GM12878 (cell line): ENCODE results near the gene DYNC2H1. TPM values are rescaled to one million over a fixed set of nuclear protein-coding genes. Genes with fewer than 3 reads are reported as not detected.
A peak's percentile ranks its signal among the peaks of the same experiment; 100 is the strongest.

Source experiments
- CHD2 ChIP-seq: IDR thresholded peaks from 2 replicates; pipeline ENCODE4 v1.6.1; 2011; ENCODE audit warnings: low read depth, low read length, improper control_type of control experiment, borderline replicate concordance
- KAT2A ChIP-seq: conservative IDR thresholded peaks from 2 replicates; pipeline ENCODE4 v1.6.1; 2011; ENCODE audit warnings: low read depth, low read length; ENCODE audit not compliant: control insufficient read depth
- KDM1A ChIP-seq: fragments of 200-600 bp; sonication (generic); IDR thresholded peaks from 2 replicates; pipeline ENCODE4 v1.6.1; 2016; ENCODE audit warnings: borderline replicate concordance
- KLF5 ChIP-seq: fragments of 450-650 bp; IDR thresholded peaks from 2 replicates; pipeline ENCODE4 v1.6.1; 2014; ENCODE audit warnings: mild to moderate bottlenecking; ENCODE audit not compliant: partially characterized antibody
- MYC ChIP-seq: IDR thresholded peaks from 2 replicates; pipeline ENCODE4 v1.6.1; 2011; ENCODE audit warnings: mild to moderate bottlenecking, low read length, moderate library complexity, inconsistent platforms; ENCODE audit not compliant: insufficient read depth, insufficient replicate concordance, insufficient read length, severe bottlenecking
- NFYA ChIP-seq: IDR thresholded peaks from 2 replicates; pipeline ENCODE4 v1.6.1; 2011; ENCODE audit warnings: low read depth, mild to moderate bottlenecking, low read length, improper control_type of control experiment, borderline replicate concordance
- PAX5 ChIP-seq: IDR thresholded peaks from 2 replicates; pipeline ENCODE4 v1.6.1; 2011; ENCODE audit warnings: low read depth, low read length, borderline replicate concordance
- ZNF207 ChIP-seq: fragments of 450-650 bp; IDR thresholded peaks from 2 replicates; pipeline ENCODE4 v1.6.1; 2014; ENCODE audit warnings: antibody characterized with exemption, mild to moderate bottlenecking, borderline replicate concordance
- ZNF24 ChIP-seq: fragments of 450-650 bp; IDR thresholded peaks from 2 replicates; pipeline ENCODE4 v1.6.1; 2017; ENCODE audit warnings: antibody characterized with exemption, mild to moderate bottlenecking
- polyA plus RNA-seq, 11 experiments: library from polyadenylated mRNA; depleted of rRNA in 4 of 11; unstranded in 6 of 11; stranded (reverse) in 5 of 11; fragments of >200 nt; fragmentation: Nextera tagmentation in 4 of 11; fragmentation: Illumina TruSeq in 1 of 11; extraction: Ambion mirVana in 4 of 11; extraction: Trizol in 1 of 11; gene quantifications; 1 replicate in 1 of 11; 2 replicates in 10 of 11; pipeline versions ENCODE4 v1.2.1 to v1.2.3, GENCODE V29; 2011 to 2016; ENCODE audit warnings: inconsistent platforms in 2 of 11, missing spikeins in 2 of 11, low read depth in 1 of 11
- total RNA-seq, 4 experiments: library from RNA; depleted of rRNA in 3 of 4; stranded (reverse); fragments of >200 nt in 3 of 4; fragmentation: Illumina TruSeq in 1 of 4; extraction: Trizol in 1 of 4; gene quantifications; 2 replicates each; pipeline versions ENCODE4 v1.2.1 to v1.2.3, GENCODE V29; 2013 to 2021
- TF ChIP-seq, protein P1 (sequence below): fragments of 450-650 bp; IDR thresholded peaks from 2 replicates; pipeline ENCODE4 v1.6.1; 2017; ENCODE audit warnings: antibody characterized with exemption, mild to moderate bottlenecking, moderate library complexity
- TF ChIP-seq, protein P2 (sequence below): fragments of 150-350 bp; IDR thresholded peaks from 2 replicates; pipeline ENCODE4 v1.6.1; 2016; ENCODE audit warnings: low read depth, low read length
- TF ChIP-seq, protein P3 (sequence below): fragments of 450-650 bp; IDR thresholded peaks from 2 replicates; pipeline ENCODE4 v1.6.1; 2016; ENCODE audit warnings: mild to moderate bottlenecking
- TF ChIP-seq, protein P4 (sequence below): fragments of 450-650 bp; formaldehyde crosslinking; IDR thresholded peaks from 2 replicates; pipeline ENCODE4 v1.5.0; 2022; ENCODE audit warnings: mild to moderate bottlenecking, missing genetic modification characterization
- TF ChIP-seq, protein P5 (sequence below): fragments of 450-650 bp; IDR thresholded peaks from 2 replicates; pipeline ENCODE4 v1.6.1; 2017; ENCODE audit warnings: borderline replicate concordance
- TF ChIP-seq, protein P6 (sequence below): IDR thresholded peaks from 2 replicates; pipeline ENCODE4 v1.6.1; 2011; ENCODE audit warnings: low read depth, mild to moderate bottlenecking, low read length, moderate library complexity, borderline replicate concordance; ENCODE audit errors: extremely low read depth

The DYNC2H1 gene
- total and polyA plus RNA-seq, 10 of the 15 experiments (the other 5 are each of a cell fraction or from before 2014, with no cell fraction given), result 0.12 to 3.9 (median 0.23) TPM; not detected in 2

DNA sequence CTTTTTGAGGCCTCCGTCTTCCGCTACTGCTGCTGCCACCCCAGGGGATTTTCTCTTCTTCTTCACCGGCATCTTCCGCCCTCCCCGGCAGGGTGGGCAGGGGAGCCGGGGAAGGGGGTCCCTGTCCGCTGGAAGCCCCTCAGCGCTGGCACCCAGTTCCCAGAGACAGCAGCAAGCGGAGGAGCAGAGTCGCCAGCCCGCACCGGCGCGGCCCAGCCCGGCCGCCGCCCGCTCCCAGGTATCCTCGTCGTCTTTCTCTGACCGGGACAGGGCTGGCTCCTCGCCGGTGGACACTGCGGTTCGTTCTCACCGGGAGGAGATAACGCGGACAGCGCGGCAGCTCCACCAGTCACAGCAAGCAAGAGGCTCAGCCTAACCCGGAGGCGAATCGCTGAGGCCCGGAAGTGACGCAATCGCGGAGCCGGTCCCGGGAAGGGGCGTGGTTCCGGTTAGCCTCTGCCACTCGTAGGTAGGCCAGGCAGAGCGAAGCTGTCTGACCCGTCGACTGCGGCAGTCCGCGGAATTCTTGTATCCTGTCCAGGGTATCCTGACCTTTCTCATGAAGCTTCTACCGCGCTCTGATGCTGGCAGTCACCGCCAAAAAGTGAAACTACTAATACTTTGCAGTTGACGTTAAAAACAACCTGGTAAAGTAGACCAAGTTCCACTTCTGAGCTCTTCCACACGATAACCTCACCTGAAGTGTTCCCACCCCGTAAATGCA, 17.3 kb upstream of the DYNC2H1 start, which contains the start of gene DCUN1D5 (continued):
- TF ChIP-seq, protein P1, sequence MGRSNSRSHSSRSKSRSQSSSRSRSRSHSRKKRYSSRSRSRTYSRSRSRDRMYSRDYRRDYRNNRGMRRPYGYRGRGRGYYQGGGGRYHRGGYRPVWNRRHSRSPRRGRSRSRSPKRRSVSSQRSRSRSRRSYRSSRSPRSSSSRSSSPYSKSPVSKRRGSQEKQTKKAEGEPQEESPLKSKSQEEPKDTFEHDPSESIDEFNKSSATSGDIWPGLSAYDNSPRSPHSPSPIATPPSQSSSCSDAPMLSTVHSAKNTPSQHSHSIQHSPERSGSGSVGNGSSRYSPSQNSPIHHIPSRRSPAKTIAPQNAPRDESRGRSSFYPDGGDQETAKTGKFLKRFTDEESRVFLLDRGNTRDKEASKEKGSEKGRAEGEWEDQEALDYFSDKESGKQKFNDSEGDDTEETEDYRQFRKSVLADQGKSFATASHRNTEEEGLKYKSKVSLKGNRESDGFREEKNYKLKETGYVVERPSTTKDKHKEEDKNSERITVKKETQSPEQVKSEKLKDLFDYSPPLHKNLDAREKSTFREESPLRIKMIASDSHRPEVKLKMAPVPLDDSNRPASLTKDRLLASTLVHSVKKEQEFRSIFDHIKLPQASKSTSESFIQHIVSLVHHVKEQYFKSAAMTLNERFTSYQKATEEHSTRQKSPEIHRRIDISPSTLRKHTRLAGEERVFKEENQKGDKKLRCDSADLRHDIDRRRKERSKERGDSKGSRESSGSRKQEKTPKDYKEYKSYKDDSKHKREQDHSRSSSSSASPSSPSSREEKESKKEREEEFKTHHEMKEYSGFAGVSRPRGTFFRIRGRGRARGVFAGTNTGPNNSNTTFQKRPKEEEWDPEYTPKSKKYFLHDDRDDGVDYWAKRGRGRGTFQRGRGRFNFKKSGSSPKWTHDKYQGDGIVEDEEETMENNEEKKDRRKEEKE, result no peak
- TF ChIP-seq, protein P2, sequence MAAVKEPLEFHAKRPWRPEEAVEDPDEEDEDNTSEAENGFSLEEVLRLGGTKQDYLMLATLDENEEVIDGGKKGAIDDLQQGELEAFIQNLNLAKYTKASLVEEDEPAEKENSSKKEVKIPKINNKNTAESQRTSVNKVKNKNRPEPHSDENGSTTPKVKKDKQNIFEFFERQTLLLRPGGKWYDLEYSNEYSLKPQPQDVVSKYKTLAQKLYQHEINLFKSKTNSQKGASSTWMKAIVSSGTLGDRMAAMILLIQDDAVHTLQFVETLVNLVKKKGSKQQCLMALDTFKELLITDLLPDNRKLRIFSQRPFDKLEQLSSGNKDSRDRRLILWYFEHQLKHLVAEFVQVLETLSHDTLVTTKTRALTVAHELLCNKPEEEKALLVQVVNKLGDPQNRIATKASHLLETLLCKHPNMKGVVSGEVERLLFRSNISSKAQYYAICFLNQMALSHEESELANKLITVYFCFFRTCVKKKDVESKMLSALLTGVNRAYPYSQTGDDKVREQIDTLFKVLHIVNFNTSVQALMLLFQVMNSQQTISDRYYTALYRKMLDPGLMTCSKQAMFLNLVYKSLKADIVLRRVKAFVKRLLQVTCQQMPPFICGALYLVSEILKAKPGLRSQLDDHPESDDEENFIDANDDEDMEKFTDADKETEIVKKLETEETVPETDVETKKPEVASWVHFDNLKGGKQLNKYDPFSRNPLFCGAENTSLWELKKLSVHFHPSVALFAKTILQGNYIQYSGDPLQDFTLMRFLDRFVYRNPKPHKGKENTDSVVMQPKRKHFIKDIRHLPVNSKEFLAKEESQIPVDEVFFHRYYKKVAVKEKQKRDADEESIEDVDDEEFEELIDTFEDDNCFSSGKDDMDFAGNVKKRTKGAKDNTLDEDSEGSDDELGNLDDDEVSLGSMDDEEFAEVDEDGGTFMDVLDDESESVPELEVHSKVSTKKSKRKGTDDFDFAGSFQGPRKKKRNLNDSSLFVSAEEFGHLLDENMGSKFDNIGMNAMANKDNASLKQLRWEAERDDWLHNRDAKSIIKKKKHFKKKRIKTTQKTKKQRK, result no peak
- TF ChIP-seq, protein P3, sequence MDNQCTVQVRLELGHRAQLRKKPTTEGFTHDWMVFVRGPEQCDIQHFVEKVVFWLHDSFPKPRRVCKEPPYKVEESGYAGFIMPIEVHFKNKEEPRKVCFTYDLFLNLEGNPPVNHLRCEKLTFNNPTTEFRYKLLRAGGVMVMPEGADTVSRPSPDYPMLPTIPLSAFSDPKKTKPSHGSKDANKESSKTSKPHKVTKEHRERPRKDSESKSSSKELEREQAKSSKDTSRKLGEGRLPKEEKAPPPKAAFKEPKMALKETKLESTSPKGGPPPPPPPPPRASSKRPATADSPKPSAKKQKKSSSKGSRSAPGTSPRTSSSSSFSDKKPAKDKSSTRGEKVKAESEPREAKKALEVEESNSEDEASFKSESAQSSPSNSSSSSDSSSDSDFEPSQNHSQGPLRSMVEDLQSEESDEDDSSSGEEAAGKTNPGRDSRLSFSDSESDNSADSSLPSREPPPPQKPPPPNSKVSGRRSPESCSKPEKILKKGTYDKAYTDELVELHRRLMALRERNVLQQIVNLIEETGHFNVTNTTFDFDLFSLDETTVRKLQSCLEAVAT, result peak; percentile 56; the same call in 1 of the 2 replicates
- TF ChIP-seq, protein P4, sequence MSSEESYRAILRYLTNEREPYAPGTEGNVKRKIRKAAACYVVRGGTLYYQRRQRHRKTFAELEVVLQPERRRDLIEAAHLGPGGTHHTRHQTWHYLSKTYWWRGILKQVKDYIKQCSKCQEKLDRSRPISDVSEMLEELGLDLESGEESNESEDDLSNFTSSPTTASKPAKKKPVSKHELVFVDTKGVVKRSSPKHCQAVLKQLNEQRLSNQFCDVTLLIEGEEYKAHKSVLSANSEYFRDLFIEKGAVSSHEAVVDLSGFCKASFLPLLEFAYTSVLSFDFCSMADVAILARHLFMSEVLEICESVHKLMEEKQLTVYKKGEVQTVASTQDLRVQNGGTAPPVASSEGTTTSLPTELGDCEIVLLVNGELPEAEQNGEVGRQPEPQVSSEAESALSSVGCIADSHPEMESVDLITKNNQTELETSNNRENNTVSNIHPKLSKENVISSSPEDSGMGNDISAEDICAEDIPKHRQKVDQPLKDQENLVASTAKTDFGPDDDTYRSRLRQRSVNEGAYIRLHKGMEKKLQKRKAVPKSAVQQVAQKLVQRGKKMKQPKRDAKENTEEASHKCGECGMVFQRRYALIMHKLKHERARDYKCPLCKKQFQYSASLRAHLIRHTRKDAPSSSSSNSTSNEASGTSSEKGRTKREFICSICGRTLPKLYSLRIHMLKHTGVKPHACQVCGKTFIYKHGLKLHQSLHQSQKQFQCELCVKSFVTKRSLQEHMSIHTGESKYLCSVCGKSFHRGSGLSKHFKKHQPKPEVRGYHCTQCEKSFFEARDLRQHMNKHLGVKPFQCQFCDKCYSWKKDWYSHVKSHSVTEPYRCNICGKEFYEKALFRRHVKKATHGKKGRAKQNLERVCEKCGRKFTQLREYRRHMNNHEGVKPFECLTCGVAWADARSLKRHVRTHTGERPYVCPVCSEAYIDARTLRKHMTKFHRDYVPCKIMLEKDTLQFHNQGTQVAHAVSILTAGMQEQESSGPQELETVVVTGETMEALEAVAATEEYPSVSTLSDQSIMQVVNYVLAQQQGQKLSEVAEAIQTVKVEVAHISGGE (CRISPR knock-in tag), result peak; percentile 66; the same call in 1 of the 2 replicates
- TF ChIP-seq PAX5 (0 out of 2 replicates have a peak, but pooled peaks have one; percentile 61), CHD2 (peak; percentile 67), ZNF24 (no peak), ZNF207 (no peak), NFYA (no peak), KAT2A (no peak), KDM1A (no peak), KLF5 (no peak), MYC (no peak)
- TF ChIP-seq, protein P5, sequence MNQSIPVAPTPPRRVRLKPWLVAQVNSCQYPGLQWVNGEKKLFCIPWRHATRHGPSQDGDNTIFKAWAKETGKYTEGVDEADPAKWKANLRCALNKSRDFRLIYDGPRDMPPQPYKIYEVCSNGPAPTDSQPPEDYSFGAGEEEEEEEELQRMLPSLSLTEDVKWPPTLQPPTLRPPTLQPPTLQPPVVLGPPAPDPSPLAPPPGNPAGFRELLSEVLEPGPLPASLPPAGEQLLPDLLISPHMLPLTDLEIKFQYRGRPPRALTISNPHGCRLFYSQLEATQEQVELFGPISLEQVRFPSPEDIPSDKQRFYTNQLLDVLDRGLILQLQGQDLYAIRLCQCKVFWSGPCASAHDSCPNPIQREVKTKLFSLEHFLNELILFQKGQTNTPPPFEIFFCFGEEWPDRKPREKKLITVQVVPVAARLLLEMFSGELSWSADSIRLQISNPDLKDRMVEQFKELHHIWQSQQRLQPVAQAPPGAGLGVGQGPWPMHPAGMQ, result no peak
- TF ChIP-seq, protein P6, sequence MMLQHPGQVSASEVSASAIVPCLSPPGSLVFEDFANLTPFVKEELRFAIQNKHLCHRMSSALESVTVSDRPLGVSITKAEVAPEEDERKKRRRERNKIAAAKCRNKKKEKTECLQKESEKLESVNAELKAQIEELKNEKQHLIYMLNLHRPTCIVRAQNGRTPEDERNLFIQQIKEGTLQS, result no peak
